HepG2 (cell line): Measurements from ENCODE around the gene INSYN2B. TPM values are rescaled to one million over a fixed set of nuclear protein-coding genes. Genes with fewer than 3 reads are reported as not detected.

ENCODE experiments used
- ATAC-seq: fragments of 200-7000 bp; cut with Tn5 transposase; 3 replicates; pipeline ENCODE4 v1.9.1; 2020; ENCODE audit warnings: mild to moderate bottlenecking, moderate library complexity
- BruUV-seq: library from RNA; stranded (reverse); fragments of 400-500 nt; replicated peaks from 2 replicates; lab custom pipeline; 2021; lab: Mats Ljungman, UMichigan
- CTCF ChIA-PET: fragments of 300-600 bp; formaldehyde crosslinking; extraction: SDS; loops from one replicate; lab custom pipeline; 2021; ENCODE audit warnings: low total read pairs, inconsistent platforms, low intra/inter-chr PET ratio; lab: Yijun Ruan, JAX
- POLR2A ChIA-PET: fragments of 350-600 bp; sonication (Branson Sonifier 250); formaldehyde crosslinking; loops from one replicate; lab custom pipeline; 2020; ENCODE audit warnings: antibody characterized with exemption, inconsistent platforms; lab: Yijun Ruan, JAX
- DNase-seq: peaks from one replicate; pipeline ENCODE4 v3.0.0-alpha.2; 2015; ENCODE audit warnings: low spot score
- FAIRE-seq: peaks from 3 replicates; lab custom pipeline; 2011; peaks lifted over from hg19 to GRCh38; lab: Jason Lieb, UNC
- H2AFZ ChIP-seq: one replicate; pipeline ENCODE4 v1.6.1; 2011; ENCODE audit warnings: low read length, inconsistent platforms
- H3K27ac ChIP-seq: fragments of 300-600 bp; 3 replicates; pipeline ENCODE4 v1.8.0; 2011; ENCODE audit warnings: mixed run types, mild to moderate bottlenecking, mixed read lengths, low read length, inconsistent platforms; ENCODE audit not compliant: insufficient read depth; ENCODE audit errors: extremely low read length
- H3K27me3 ChIP-seq, 2 experiments: fragments of 200-600 bp in 1 of 2; 2 replicates in 1 of 2; 3 replicates in 1 of 2; pipeline versions ENCODE4 v1.6.0 to v1.8.0; 2011; ENCODE audit warnings: low read length in 2 of 2, mild to moderate bottlenecking in 2 of 2, moderate library complexity in 2 of 2, inconsistent platforms in 1 of 2; ENCODE audit not compliant: insufficient read depth in 2 of 2, control insufficient read depth in 1 of 2
- H3K36me3 ChIP-seq, 2 experiments: fragments of 200-600 bp in 1 of 2; replicated peaks in 1 of 2; 2 replicates in 1 of 2; 3 replicates in 1 of 2; pipeline versions ENCODE4 v1.5.1 to v1.8.0; 2011; ENCODE audit warnings: low read length in 2 of 2, inconsistent platforms in 1 of 2; ENCODE audit not compliant: insufficient read depth in 2 of 2, control insufficient read depth in 1 of 2
- H3K4me1 ChIP-seq: 2 replicates; pipeline ENCODE4 v1.5.1; 2012; ENCODE audit warnings: low read length, inconsistent platforms; ENCODE audit not compliant: insufficient read depth
- H3K4me2 ChIP-seq: 2 replicates; pipeline ENCODE4 v1.6.0; 2011; ENCODE audit warnings: low read depth, low read length, inconsistent platforms
- H3K4me3 ChIP-seq, 3 experiments: fragments of 200-600 bp in 1 of 3; sonication (generic), shearing (Covaris generic) in 1 of 3; replicated peaks in 1 of 3; 2 replicates each; pipeline ENCODE4 v1.5.1; 2011 to 2016; ENCODE audit warnings: low read length in 3 of 3, inconsistent platforms in 2 of 3, low read depth in 2 of 3, mild to moderate bottlenecking in 2 of 3, control low read depth in 1 of 3, mixed read lengths in 1 of 3; ENCODE audit not compliant: insufficient read depth in 1 of 3
- H3K79me2 ChIP-seq: one replicate; pipeline ENCODE4 v1.6.1; 2011; ENCODE audit warnings: low read length, inconsistent platforms; ENCODE audit not compliant: insufficient read depth
- H3K9ac ChIP-seq: 2 replicates; pipeline ENCODE4 v1.6.0; 2011; ENCODE audit warnings: mild to moderate bottlenecking, low read depth, low read length, inconsistent platforms; ENCODE audit not compliant: insufficient read depth
- H3K9me3 ChIP-seq: 2 replicates; pipeline ENCODE4 v1.5.1; 2012; ENCODE audit warnings: mild to moderate bottlenecking, low read length
- H4K20me1 ChIP-seq: 2 replicates; pipeline ENCODE4 v1.6.0; 2011; ENCODE audit warnings: inconsistent platforms, mild to moderate bottlenecking, low read length, moderate library complexity; ENCODE audit not compliant: insufficient read depth
- IKZF4 ChIP-seq: sonication (generic); formaldehyde crosslinking; IDR thresholded peaks from 2 replicates; pipeline ENCODE4 v1.5.1; 2020; ENCODE audit warnings: borderline replicate concordance, mild to moderate bottlenecking, low read depth, missing genetic modification reagents; ENCODE audit errors: not compliant biosample characterization
- KAT7 ChIP-seq: IDR thresholded peaks from 2 replicates; pipeline ENCODE4 v1.6.1; 2018; ENCODE audit warnings: borderline replicate concordance, missing compliant biosample characterization
- POLR2G ChIP-seq: fragments of 200-400 bp; formaldehyde crosslinking; IDR thresholded peaks from 2 replicates; pipeline ENCODE4 v1.6.1; 2018; ENCODE audit warnings: mild to moderate bottlenecking, low read depth, low read length, moderate library complexity
- SMAD9 ChIP-seq: sonication (generic); formaldehyde crosslinking; IDR thresholded peaks from 2 replicates; pipeline ENCODE4 v1.5.1; 2020; ENCODE audit warnings: mild to moderate bottlenecking, missing genetic modification reagents
- TOE1 ChIP-seq: sonication (generic); formaldehyde crosslinking; IDR thresholded peaks from 2 replicates; pipeline ENCODE4 v1.4.0; 2020; ENCODE audit warnings: mild to moderate bottlenecking, missing genetic modification reagents
- ZFY ChIP-seq: sonication (generic); formaldehyde crosslinking; IDR thresholded peaks from 2 replicates; pipeline ENCODE4 v1.4.0; 2020; ENCODE audit warnings: missing genetic modification reagents
- ZNF350 ChIP-seq: sonication (generic); formaldehyde crosslinking; IDR thresholded peaks from 2 replicates; pipeline ENCODE4 v1.4.0; 2020; ENCODE audit warnings: mild to moderate bottlenecking, low read depth, missing genetic modification reagents, borderline replicate concordance
- ZNF556 ChIP-seq: sonication (generic); formaldehyde crosslinking; IDR thresholded peaks from 2 replicates; pipeline ENCODE4 v1.4.0; 2020; ENCODE audit warnings: mild to moderate bottlenecking, missing genetic modification reagents, borderline replicate concordance
- ZNF713 ChIP-seq: sonication (generic); formaldehyde crosslinking; IDR thresholded peaks from 2 replicates; pipeline ENCODE4 v1.4.0; 2020; ENCODE audit warnings: mild to moderate bottlenecking, missing genetic modification reagents
- ZNF720 ChIP-seq: sonication (generic); formaldehyde crosslinking; IDR thresholded peaks from 2 replicates; pipeline ENCODE4 v1.4.0; 2020; ENCODE audit warnings: missing genetic modification reagents
- in situ Hi-C: cut with HindIII; loops from 2 replicates; pipeline ENCODE4 v1.10.0; 2017; ENCODE audit warnings: low pct_unique_long_range_greater_than_20kb; ENCODE audit not compliant: extremely low pct_ligation_motif_present
- intact Hi-C: fragments of 100-400 bp; cut with micrococcal nuclease; formaldehyde crosslinking; loops from one replicate; pipeline ENCODE4 v1.10.0; 2022; ENCODE audit not compliant: unreplicated experiment
- polyA plus RNA-seq, 8 experiments: library from polyadenylated mRNA; depleted of rRNA in 3 of 8; stranded (reverse) in 7 of 8; unstranded in 1 of 8; fragments of >200 nt; fragmentation: Illumina TruSeq in 4 of 8; extraction: Trizol in 4 of 8; gene quantifications; 2 replicates each; pipeline versions ENCODE4 v1.2.1 to v1.2.3, GENCODE V29; 2011 to 2016; ENCODE audit warnings: low read depth in 4 of 8, missing spikeins in 1 of 8, mixed read lengths in 1 of 8; ENCODE audit not compliant: insufficient read depth in 1 of 8
- total RNA-seq, 5 experiments: library from RNA; depleted of rRNA; stranded (reverse); fragments of >200 nt; fragmentation: Illumina TruSeq; extraction: Trizol; gene quantifications; 2 replicates each; pipeline ENCODE4 v1.2.3, GENCODE V29; 2016; ENCODE audit warnings: low read depth in 1 of 5
- TF ChIP-seq, protein P1 (sequence below): IDR thresholded peaks from 2 replicates; pipeline ENCODE4 v1.6.1; 2018; ENCODE audit warnings: missing genetic modification reagents, mild to moderate bottlenecking, missing compliant biosample characterization
- TF ChIP-seq, protein P2 (sequence below): sonication (generic); formaldehyde crosslinking; IDR thresholded peaks from 2 replicates; pipeline ENCODE4 v1.9.0; 2022; ENCODE audit warnings: low read depth, missing genetic modification reagents

INSYN2B gene
- total and polyA plus RNA-seq, 2 of the 13 experiments (the other 11 are each of a cell fraction or from before 2014, with no cell fraction given): not detected

DNA sequence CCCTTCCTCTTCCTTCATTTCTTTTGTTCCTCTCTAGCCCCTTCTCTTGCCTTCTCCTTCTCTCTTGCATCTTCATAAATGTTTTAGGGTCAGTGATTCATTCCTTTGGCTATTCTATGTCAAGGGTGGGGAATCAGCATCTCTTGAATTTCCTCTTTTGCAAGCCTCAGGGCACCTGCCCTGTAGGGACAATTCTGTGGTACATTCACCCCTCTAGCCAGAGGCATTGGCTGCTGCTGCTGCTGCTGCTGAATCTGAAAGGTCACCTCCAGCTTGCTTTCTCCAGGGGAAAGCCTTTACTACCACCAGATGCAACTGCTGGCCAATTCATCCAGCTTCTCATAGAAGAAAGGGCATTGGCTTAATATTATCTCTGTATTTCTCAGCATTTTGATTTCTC is 87.3 kb downstream of the INSYN2B start:
- FAIRE-seq (no peak), DNase-seq (no peak), ATAC-seq (no peak)
- no peak overlapping the region for H3K4me2 ChIP-seq
- TF ChIP-seq POLR2G: no peak
- TF ChIP-seq ZNF720 (CRISPR knock-in tag): no peak
- no peak for TF ChIP-seq ZFY
- TF ChIP-seq KAT7 (CRISPR knock-in tag): no peak
- TF ChIP-seq, protein P1, sequence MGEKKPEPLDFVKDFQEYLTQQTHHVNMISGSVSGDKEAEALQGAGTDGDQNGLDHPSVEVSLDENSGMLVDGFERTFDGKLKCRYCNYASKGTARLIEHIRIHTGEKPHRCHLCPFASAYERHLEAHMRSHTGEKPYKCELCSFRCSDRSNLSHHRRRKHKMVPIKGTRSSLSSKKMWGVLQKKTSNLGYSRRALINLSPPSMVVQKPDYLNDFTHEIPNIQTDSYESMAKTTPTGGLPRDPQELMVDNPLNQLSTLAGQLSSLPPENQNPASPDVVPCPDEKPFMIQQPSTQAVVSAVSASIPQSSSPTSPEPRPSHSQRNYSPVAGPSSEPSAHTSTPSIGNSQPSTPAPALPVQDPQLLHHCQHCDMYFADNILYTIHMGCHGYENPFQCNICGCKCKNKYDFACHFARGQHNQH (CRISPR knock-in tag): no peak
- TF ChIP-seq, protein P2, sequence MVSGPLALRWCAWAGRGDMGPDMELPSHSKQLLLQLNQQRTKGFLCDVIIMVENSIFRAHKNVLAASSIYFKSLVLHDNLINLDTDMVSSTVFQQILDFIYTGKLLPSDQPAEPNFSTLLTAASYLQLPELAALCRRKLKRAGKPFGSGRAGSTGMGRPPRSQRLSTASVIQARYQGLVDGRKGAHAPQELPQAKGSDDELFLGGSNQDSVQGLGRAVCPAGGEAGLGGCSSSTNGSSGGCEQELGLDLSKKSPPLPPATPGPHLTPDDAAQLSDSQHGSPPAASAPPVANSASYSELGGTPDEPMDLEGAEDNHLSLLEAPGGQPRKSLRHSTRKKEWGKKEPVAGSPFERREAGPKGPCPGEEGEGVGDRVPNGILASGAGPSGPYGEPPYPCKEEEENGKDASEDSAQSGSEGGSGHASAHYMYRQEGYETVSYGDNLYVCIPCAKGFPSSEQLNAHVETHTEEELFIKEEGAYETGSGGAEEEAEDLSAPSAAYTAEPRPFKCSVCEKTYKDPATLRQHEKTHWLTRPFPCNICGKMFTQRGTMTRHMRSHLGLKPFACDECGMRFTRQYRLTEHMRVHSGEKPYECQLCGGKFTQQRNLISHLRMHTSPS (CRISPR knock-in tag): no peak
- TF ChIP-seq IKZF4 (CRISPR knock-in tag): no peak
- no peak for TF ChIP-seq TOE1
- no peak for TF ChIP-seq SMAD9 (CRISPR knock-in tag)
- no peak for TF ChIP-seq ZNF713 (CRISPR knock-in tag)
- TF ChIP-seq ZNF350 (CRISPR knock-in tag): no peak
- TF ChIP-seq ZNF556 (CRISPR knock-in tag): no peak
- no peak overlapping the region for H3K9ac ChIP-seq
- H3K79me2 ChIP-seq: no peaks in the 10 kb centered on the region
- H3K4me1 ChIP-seq: no peaks in the 10 kb centered on the region
- no peaks in the 10 kb centered on the region for H3K9me3 ChIP-seq
- H4K20me1 ChIP-seq: no peaks in the 10 kb centered on the region
- ChIA-PET CTCF (no interaction called here), POLR2A (no interaction called here)
- no peak overlapping the region for H2AFZ ChIP-seq
- intact Hi-C loops (no loop called here), in situ Hi-C loops (no loop called here)
- H3K27me3 ChIP-seq: no peaks in the 10 kb centered on the region; a peak in 1 of 5 replicates
- no peak overlapping the region for H3K4me3 ChIP-seq
- no peak overlapping the region for H3K27ac ChIP-seq
- no TSS peak for BruUV-seq
- H3K36me3 ChIP-seq: no peaks in the 10 kb centered on the region
